Bronchial epithelial cell (primary cell): Measurements from ENCODE around the gene C9orf50. TPM values are rescaled to one million over a fixed set of nuclear protein-coding genes. Genes with fewer than 3 reads are reported as not detected.

ENCODE experiments used
- DNase-seq: peaks from one replicate; pipeline ENCODE4 v3.0.0-alpha.2; 2010; ENCODE audit warnings: low read depth
- FAIRE-seq: peaks from 2 replicates; lab custom pipeline; 2011; peaks lifted over from hg19 to GRCh38; lab: Jason Lieb, UNC
- H3K27me3 ChIP-seq: 2 replicates; pipeline ENCODE4 v1.5.1; 2011; ENCODE audit warnings: low read length; ENCODE audit not compliant: control insufficient read depth, insufficient read depth
- H3K36me3 ChIP-seq: 2 replicates; pipeline ENCODE4 v1.5.1; 2011; ENCODE audit warnings: low read length; ENCODE audit not compliant: control insufficient read depth, insufficient read depth
- H3K4me3 ChIP-seq: 2 replicates; pipeline ENCODE4 v1.5.1; 2011; ENCODE audit warnings: mild to moderate bottlenecking, low read depth, low read length, control low read depth
- CTCF ChIP-seq: IDR thresholded peaks from 2 replicates; pipeline ENCODE4 v1.5.1; 2011; ENCODE audit warnings: mild to moderate bottlenecking, moderate library complexity, low read length, control low read depth, inconsistent platforms; ENCODE audit not compliant: insufficient read depth, severe bottlenecking
- total RNA-seq: library from RNA; depleted of rRNA; stranded (reverse); fragments of >200 nt; gene quantifications from 2 replicates; pipeline ENCODE4 v1.2.1, GENCODE V29; 2014

The C9orf50 gene
- total RNA-seq, 1 donor from 2014 or later, result not detected

- DNase-seq (peak; percentile 9), FAIRE-seq (no peak)
- no peak for TF ChIP-seq CTCF
- Histone ChIP-seq H3K27me3 (peaks cover 4% of the 10 kb centered on the region), H3K36me3 (no peaks in the 10 kb centered on the region), H3K4me3 (peak overlapping the region; percentile 53)
Measured at GRCh38 chr9:129609486-129610212, 11.3 kb downstream of the C9orf50 start.

GRCh38 chr9:129608561-129609481 is 12.1 kb downstream of the C9orf50 start:
- FAIRE-seq, result no peak
- peaks cover 4% of the 10 kb centered on the region for H3K27me3 ChIP-seq
- no peak for TF ChIP-seq CTCF
- H3K4me3 ChIP-seq, result no peak overlapping the region
- DNase-seq, result no peak
- H3K36me3 ChIP-seq, result no peaks in the 10 kb centered on the region

GRCh38 chr9:129607027-129607387 is 13.9 kb downstream of the C9orf50 start:
- no peaks in the 10 kb centered on the region for H3K36me3 ChIP-seq
- TF ChIP-seq CTCF, result no peak
- DNase-seq (no peak), FAIRE-seq (no peak)
- H3K27me3 ChIP-seq, result no peaks in the 10 kb centered on the region
- no peak overlapping the region for H3K4me3 ChIP-seq

GRCh38 chr9:129606161-129607026 is 14.5 kb downstream of the C9orf50 start:
- no peak for TF ChIP-seq CTCF
- Histone ChIP-seq H3K27me3 (no peaks in the 10 kb centered on the region), H3K36me3 (no peaks in the 10 kb centered on the region), H3K4me3 (no peak overlapping the region)
- DNase-seq (no peak), FAIRE-seq (no peak)

GRCh38 chr9:129604766-129605163 is 16.1 kb downstream of the C9orf50 start:
- DNase-seq (peak; percentile 10), FAIRE-seq (no peak)
- no peak for TF ChIP-seq CTCF
- H3K27me3 ChIP-seq, result no peaks in the 10 kb centered on the region
- H3K36me3 ChIP-seq, result no peaks in the 10 kb centered on the region
- H3K4me3 ChIP-seq, result no peak overlapping the region
